Body of pancreas (tissue), 4 donors: ENCODE results near the gene FAM240B.

Source experiments
- CTCF ChIP-seq, 7 experiments: fragments of 450-650 bp in 4 of 7; fragments of 200-600 bp in 3 of 7; sonication (generic) in 3 of 7; IDR thresholded peaks; one replicate each; pipeline ENCODE4 v1.5.1; 2016 to 2019; ENCODE audit warnings: antibody characterized with exemption in 7 of 7
- POLR2A ChIP-seq, 3 donors: fragments of 450-650 bp; IDR thresholded peaks; one replicate each; pipeline ENCODE4 v1.6.1; 2016; ENCODE audit warnings: antibody characterized with exemption in 3 of 3, mild to moderate bottlenecking in 2 of 3

GRCh38 chr9:38685535-38685934 is 34.4 kb downstream of the FAM240B start:
- TF ChIP-seq CTCF (IDR thresholded peaks at IDR 0.05) = no peak
- TF ChIP-seq POLR2A (IDR thresholded peaks at IDR 0.05) = no peak
